Heart left ventricle (tissue), 16 donors: ENCODE measurements around the gene IRX4. TPM values are rescaled to one million over a fixed set of nuclear protein-coding genes. Genes with fewer than 3 reads are reported as not detected.

Source experiments
- ATAC-seq, 4 donors: fragments of 200-7000 bp; cut with Tn5 transposase; one replicate each; pipeline ENCODE4 v1.9.1; 2020 to 2022; ENCODE audit warnings: moderate library complexity in 4 of 4, mild to moderate bottlenecking in 3 of 4, moderate number of reproducible peaks in 1 of 4
- DNase-seq, 5 donors: peaks; one replicate each; pipeline ENCODE4 v3.0.0-alpha.2; 2020
- H3K27ac ChIP-seq, 12 donors: fragments of 200-600 bp; sonication (generic) in 4 of 12; one replicate each; pipeline versions ENCODE4 v1.5.0 to v1.8.0; 2016 to 2022; ENCODE audit warnings: mild to moderate bottlenecking in 2 of 12
- H3K27me3 ChIP-seq, 9 donors: fragments of 200-600 bp; sonication (generic) in 2 of 9; one replicate each; pipeline versions ENCODE4 v1.5.1 to v1.8.0; 2016 to 2022; ENCODE audit warnings: mild to moderate bottlenecking in 3 of 9
- H3K36me3 ChIP-seq, 9 donors: fragments of 200-600 bp; sonication (generic) in 2 of 9; one replicate each; pipeline versions ENCODE4 v1.5.0 to v1.8.0; 2018 to 2022; ENCODE audit warnings: mild to moderate bottlenecking in 2 of 9
- H3K4me1 ChIP-seq, 12 donors: fragments of 200-600 bp; sonication (generic) in 4 of 12; one replicate each; pipeline versions ENCODE4 v1.5.0 to v1.8.0; 2016 to 2022; ENCODE audit warnings: mild to moderate bottlenecking in 3 of 12
- H3K4me3 ChIP-seq, 12 donors: fragments of 200-600 bp; sonication (generic) in 4 of 12; one replicate each; pipeline versions ENCODE4 v1.5.0 to v1.8.0; 2017 to 2022; ENCODE audit warnings: mild to moderate bottlenecking in 9 of 12, moderate library complexity in 4 of 12
- H3K9me3 ChIP-seq, 12 donors: fragments of 200-600 bp; sonication (generic) in 4 of 12; one replicate each; pipeline versions ENCODE4 v1.5.0 to v1.8.0; 2016 to 2022; ENCODE audit warnings: mild to moderate bottlenecking in 1 of 12
- POLR2A ChIP-seq, 2 donors: fragments of 450-650 bp; IDR thresholded peaks; one replicate each; pipeline ENCODE4 v1.6.1; 2017; ENCODE audit warnings: antibody characterized with exemption in 2 of 2, mild to moderate bottlenecking in 2 of 2, moderate library complexity in 2 of 2
- WGBS, 4 donors: extraction: QIAGEN DNeasy Blood & Tissue Kit in 2 of 4; methylation state at CpG; one replicate each; pipeline versions ENCODE4 v1.1.5 to v1.1.7; 2013 to 2018; 5-methylcytosine and 5-hydroxymethylcytosine counted together
- intact Hi-C, 10 donors: fragments of 100-400 bp; cut with DNase I; formaldehyde crosslinking; loops; one replicate each; pipeline versions ENCODE4 v1.11.1 to v1.14.2; 2022
- polyA plus RNA-seq, 2 donors: library from polyadenylated mRNA; stranded (reverse); fragments of 200-250 nt; gene quantifications; one replicate each; pipeline ENCODE4 v1.2.3, GENCODE V29; 2013
- total RNA-seq, 9 donors: library from RNA; depleted of rRNA in 2 of 9; stranded (reverse); fragments of >200 nt in 2 of 9; fragmentation: NEBNext Ultra II Directional in 3 of 9; extraction: Animal tissue kit (Norgen Biotek cat#: 25700) in 3 of 9; gene quantifications; one replicate each; pipeline versions ENCODE4 v1.1.0 to v1.2.4, GENCODE V29; 2016 to 2023
- TF ChIP-seq, protein P1 (sequence below), 12 donors: fragments of 200-600 bp; sonication (generic) in 4 of 12; IDR thresholded peaks; one replicate each; pipeline versions ENCODE4 v1.5.0 to v1.8.0; 2018 to 2022; ENCODE audit warnings: antibody characterized with exemption in 12 of 12, mild to moderate bottlenecking in 5 of 12
- donor health status: ischemic (EF 13 %, LVEDD 7.1; RV severe dilation, severe dysfunction).
- donor health status: healthy with polysubstance abuse.
- donor health status: DM: no; HTN: yes; CAD: no.
- donor health status: DM: no; HTN: no; CAD: no.
- donor health status: ischemic (EF 25% LVEDD 6.9; RV normal size, moderate dysfunction).
- donor health status: ischemic (EF 25% LVEDD 5.7; RV mildly dilated, moderate dysfunction).
- donor health status: healthy.
- donor health status: DM: yes; HTN: yes; CAD: no.
- donor health status: ischemic (EF 35%, LVEDD 5.7; RV mildly dilated, moderate dysfunction).
- donor health status: nonischemic (EF 11% LVEDD 7.7; RV severe dilation, severe dysfunction).
- donor health status: DM: yes; HTN: yes; CAD: no.
- donor health status: PGD.
- donor health status: ischemic (EF 29% LVEDD 5.4; RV normal size, mild dysfunction).
- donor health status: nonischemic (EF 23%, LVEDD 6.1; RV moderate dilation, normal function).

The IRX4 gene
- total and polyA plus RNA-seq, 11 donors, result 8.6 to 32.3 (median 16.3) TPM

DNA sequence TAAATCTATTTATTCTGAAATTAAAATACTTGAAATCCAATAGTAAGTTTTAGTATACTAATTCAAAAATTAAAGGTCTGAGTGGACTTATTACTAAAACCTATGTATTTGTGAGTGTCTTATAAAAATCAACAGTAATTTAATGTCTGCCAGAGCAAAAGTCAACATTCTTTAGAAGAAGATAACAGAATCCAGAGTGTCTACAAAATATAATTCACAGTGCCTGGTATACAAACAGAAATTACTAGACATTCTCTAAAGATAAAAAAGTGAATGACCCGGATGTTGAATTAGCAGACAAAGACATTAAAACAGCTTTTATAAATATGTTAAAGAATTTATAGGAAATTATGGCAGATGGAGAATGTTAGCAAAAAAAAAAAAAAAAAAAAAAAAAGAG is 22.4 kb upstream of the IRX4 start:
- TF ChIP-seq, protein P1, sequence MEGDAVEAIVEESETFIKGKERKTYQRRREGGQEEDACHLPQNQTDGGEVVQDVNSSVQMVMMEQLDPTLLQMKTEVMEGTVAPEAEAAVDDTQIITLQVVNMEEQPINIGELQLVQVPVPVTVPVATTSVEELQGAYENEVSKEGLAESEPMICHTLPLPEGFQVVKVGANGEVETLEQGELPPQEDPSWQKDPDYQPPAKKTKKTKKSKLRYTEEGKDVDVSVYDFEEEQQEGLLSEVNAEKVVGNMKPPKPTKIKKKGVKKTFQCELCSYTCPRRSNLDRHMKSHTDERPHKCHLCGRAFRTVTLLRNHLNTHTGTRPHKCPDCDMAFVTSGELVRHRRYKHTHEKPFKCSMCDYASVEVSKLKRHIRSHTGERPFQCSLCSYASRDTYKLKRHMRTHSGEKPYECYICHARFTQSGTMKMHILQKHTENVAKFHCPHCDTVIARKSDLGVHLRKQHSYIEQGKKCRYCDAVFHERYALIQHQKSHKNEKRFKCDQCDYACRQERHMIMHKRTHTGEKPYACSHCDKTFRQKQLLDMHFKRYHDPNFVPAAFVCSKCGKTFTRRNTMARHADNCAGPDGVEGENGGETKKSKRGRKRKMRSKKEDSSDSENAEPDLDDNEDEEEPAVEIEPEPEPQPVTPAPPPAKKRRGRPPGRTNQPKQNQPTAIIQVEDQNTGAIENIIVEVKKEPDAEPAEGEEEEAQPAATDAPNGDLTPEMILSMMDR (IDR thresholded peaks at IDR 0.05), result no peak
- TF ChIP-seq POLR2A (IDR thresholded peaks at IDR 0.05), result no peak
- no peak for ATAC-seq
- no peak overlapping the region for H3K4me3 ChIP-seq
- H3K36me3 ChIP-seq, result no peaks in the 10 kb centered on the region
- peaks cover 0 to 24% (median 6%) of the 10 kb centered on the region in 12 donors for H3K9me3 ChIP-seq
- no peak overlapping the region for H3K27ac ChIP-seq
- H3K4me1 ChIP-seq, result no peaks in the 10 kb centered on the region
- DNase-seq, result no peak
- intact Hi-C loops, result no loop called here
- peaks cover 0 to 5% (median 0%) of the 10 kb centered on the region in 9 donors for H3K27me3 ChIP-seq
- 92% methylated on average over 1 of the region's 1 CpG for WGBS, 4 donors

DNA sequence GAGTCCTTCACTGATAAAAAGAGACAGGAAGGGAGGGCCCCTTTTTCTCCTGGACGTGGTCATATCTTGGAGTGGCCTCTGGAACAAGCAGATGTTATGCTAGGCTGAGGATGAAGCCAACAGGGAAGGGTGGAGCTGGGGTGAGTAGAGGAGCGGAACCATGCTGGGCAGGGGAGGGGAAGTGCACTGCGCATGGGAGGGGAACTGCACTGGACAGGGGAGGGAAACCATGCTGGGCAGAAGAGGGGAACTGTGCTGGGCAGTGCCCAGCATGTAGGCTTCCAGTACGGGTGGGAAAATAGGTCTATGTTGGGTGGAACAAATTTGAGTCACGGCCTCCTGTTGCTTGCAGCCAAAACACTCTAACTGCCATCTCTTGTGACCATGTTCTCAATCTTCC is 19.3 kb upstream of the IRX4 start:
- ATAC-seq (no peak), DNase-seq (no peak)
- TF ChIP-seq, protein P1 (IDR thresholded peaks at IDR 0.05), result no peak
- TF ChIP-seq POLR2A (IDR thresholded peaks at IDR 0.05), result no peak
- no peak overlapping the region for H3K27ac ChIP-seq
- peaks cover 0 to 24% (median 6%) of the 10 kb centered on the region in 12 donors for H3K9me3 ChIP-seq
- no peaks in the 10 kb centered on the region for H3K36me3 ChIP-seq
- 68 to 76% (median 72%) methylated on average over 5 of the region's 5 CpGs for WGBS, 4 donors
- H3K27me3 ChIP-seq, result peaks cover 0 to 8% (median 0%) of the 10 kb centered on the region in 9 donors
- no peak overlapping the region for H3K4me3 ChIP-seq
- intact Hi-C loops, result no loop called here
- H3K4me1 ChIP-seq, result no peaks in the 10 kb centered on the region

DNA sequence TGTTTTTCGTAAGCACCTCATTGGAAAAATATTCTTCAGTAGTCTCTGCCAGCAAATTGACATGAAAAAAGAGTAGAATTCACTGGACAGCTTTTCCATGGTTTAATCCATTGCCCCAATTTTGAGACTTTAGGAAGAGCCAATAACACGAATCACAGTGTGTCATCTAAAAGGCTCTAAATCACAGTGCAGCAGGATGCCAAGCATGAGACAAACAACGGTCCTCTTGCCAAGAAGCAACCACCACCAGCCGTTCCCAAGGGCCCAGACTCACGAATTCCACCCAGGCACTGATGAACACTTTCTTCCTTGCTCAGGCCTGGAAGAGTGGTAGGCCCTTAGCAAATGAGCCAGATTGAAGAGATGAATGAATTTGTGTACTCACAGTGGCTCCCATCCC is 18.3 kb upstream of the IRX4 start:
- no peaks in the 10 kb centered on the region for H3K36me3 ChIP-seq
- DNase-seq, result no peak
- peaks cover 0 to 13% (median 0%) of the 10 kb centered on the region in 9 donors for H3K27me3 ChIP-seq
- intact Hi-C loops, result no loop called here
- 70 to 85% (median 81%) methylated on average over 5 of the region's 5 CpGs for WGBS, 4 donors
- ATAC-seq, result no peak
- no peaks in the 10 kb centered on the region for H3K4me1 ChIP-seq
- no peak overlapping the region for H3K4me3 ChIP-seq
- H3K27ac ChIP-seq, result no peak overlapping the region
- TF ChIP-seq POLR2A (IDR thresholded peaks at IDR 0.05), result no peak
- TF ChIP-seq, protein P1 (IDR thresholded peaks at IDR 0.05), result no peak
- H3K9me3 ChIP-seq, result peaks cover 0 to 24% (median 6%) of the 10 kb centered on the region in 12 donors

DNA sequence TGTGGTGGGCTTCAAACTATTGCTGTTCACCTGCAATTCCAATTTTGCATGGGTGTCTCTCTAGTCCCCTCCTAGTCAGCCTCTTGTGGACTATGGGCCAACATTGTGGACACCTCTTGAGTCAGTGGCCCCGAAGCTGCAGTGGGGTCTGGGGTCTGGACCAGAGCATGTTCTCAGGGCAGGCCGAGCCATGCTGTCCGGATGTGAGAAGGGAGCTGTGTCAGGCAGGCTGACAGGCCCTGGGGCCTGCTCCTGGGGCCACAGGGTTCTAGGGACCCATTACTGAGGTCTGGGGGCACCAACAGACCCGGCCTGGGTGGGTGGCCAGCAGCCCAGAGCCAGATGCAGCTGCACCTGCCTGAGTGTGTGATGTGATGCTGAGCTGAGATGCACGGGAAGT is 16.5 kb upstream of the IRX4 start:
- Histone ChIP-seq H3K27me3 (peaks cover 0 to 19% (median 0%) of the 10 kb centered on the region in 9 donors), H3K4me1 (no peaks in the 10 kb centered on the region), H3K27ac (no peak overlapping the region), H3K4me3 (no peak overlapping the region), H3K36me3 (no peaks in the 10 kb centered on the region), H3K9me3 (peaks cover 0 to 7% (median 0%) of the 10 kb centered on the region in 12 donors)
- no peak for TF ChIP-seq POLR2A (IDR thresholded peaks at IDR 0.05)
- TF ChIP-seq, protein P1 (IDR thresholded peaks at IDR 0.05), result no peak
- peak in 1 of 5 donors; percentile 30 for DNase-seq
- intact Hi-C loops, result no loop called here
- ATAC-seq, result no peak
- 60 to 77% (median 70%) methylated on average over 3 to 5 of the region's 5 CpGs for WGBS, 4 donors
